K562 (cell line): ENCODE results near the gene ARIH1. TPM values are rescaled to one million over a fixed set of nuclear protein-coding genes. Genes with fewer than 3 reads are reported as not detected.

Source experiments
- CBFA2T2 ChIP-seq: fragments of 450-650 bp; conservative IDR thresholded peaks from 2 replicates; pipeline ENCODE4 v1.6.1; 2017; ENCODE audit warnings: mild to moderate bottlenecking
- CHD7 ChIP-seq: fragments of 200-600 bp; sonication (generic); IDR thresholded peaks from one replicate; pipeline ENCODE4 v1.6.1; 2012; ENCODE audit warnings: mild to moderate bottlenecking, low read depth, low read length, inconsistent platforms
- FOXP1 ChIP-seq: sonication (generic); formaldehyde crosslinking; IDR thresholded peaks from 2 replicates; pipeline ENCODE4 v1.8.0; 2022; ENCODE audit warnings: mild to moderate bottlenecking, missing genetic modification reagents
- GMEB1 ChIP-seq: fragments of 250-450 bp; sonication (Bioruptor Pico); IDR thresholded peaks from 2 replicates; pipeline ENCODE4 v1.4.0; 2020; ENCODE audit warnings: mild to moderate bottlenecking
- HCFC1 ChIP-seq: IDR thresholded peaks from 2 replicates; pipeline ENCODE4 v1.6.1; 2012; ENCODE audit warnings: low read depth, low read length, improper control_type of control experiment
- HIVEP1 ChIP-seq: fragments of 250-450 bp; sonication (Bioruptor Pico); IDR thresholded peaks from 2 replicates; pipeline ENCODE4 v1.4.0; 2020; ENCODE audit warnings: mild to moderate bottlenecking
- MIER1 ChIP-seq: fragments of 450-650 bp; IDR thresholded peaks from 2 replicates; pipeline ENCODE4 v1.6.1; 2016; ENCODE audit warnings: antibody characterized with exemption, mild to moderate bottlenecking, low read depth
- MXD1 ChIP-seq: fragments of 250-450 bp; sonication (Bioruptor Pico); IDR thresholded peaks from 2 replicates; pipeline ENCODE4 v1.8.0; 2021; ENCODE audit warnings: borderline replicate concordance, mild to moderate bottlenecking, moderate library complexity; ENCODE audit not compliant: poor library complexity, severe bottlenecking
- PCBP1 ChIP-seq: fragments of 200-400 bp; formaldehyde crosslinking; IDR thresholded peaks from 2 replicates; pipeline ENCODE4 v1.6.1; 2018; ENCODE audit warnings: mild to moderate bottlenecking, low read depth, low read length; ENCODE audit not compliant: poor library complexity, severe bottlenecking
- TCF7L2 ChIP-seq: fragments of 150-350 bp; IDR thresholded peaks from 2 replicates; pipeline ENCODE4 v1.6.1; 2016; ENCODE audit warnings: low read depth, mild to moderate bottlenecking, low read length, moderate library complexity
- TGIF2 ChIP-seq: sonication (generic); formaldehyde crosslinking; IDR thresholded peaks from 2 replicates; pipeline ENCODE4 v1.8.1; 2022; ENCODE audit warnings: mild to moderate bottlenecking, missing genetic modification reagents, moderate library complexity
- YBX1 ChIP-seq: fragments of 450-650 bp; IDR thresholded peaks from 2 replicates; pipeline ENCODE4 v1.7.1; 2016; ENCODE audit warnings: mild to moderate bottlenecking
- ZNF224 ChIP-seq: sonication (generic); formaldehyde crosslinking; IDR thresholded peaks from 2 replicates; pipeline ENCODE4 v1.8.0; 2022; ENCODE audit warnings: mild to moderate bottlenecking, missing genetic modification reagents
- ZNF354B ChIP-seq: fragments of 250-450 bp; sonication (Bioruptor Pico); IDR thresholded peaks from 2 replicates; pipeline ENCODE4 v1.4.0; 2020
- ZNF436 ChIP-seq: fragments of 250-450, 450-650 bp; sonication (Bioruptor Pico); formaldehyde crosslinking; IDR thresholded peaks from 2 replicates; pipeline ENCODE4 v1.7.0; 2020; ENCODE audit warnings: mild to moderate bottlenecking
- polyA plus RNA-seq, 8 experiments: library from polyadenylated mRNA; depleted of rRNA in 4 of 8; stranded (reverse) in 5 of 8; unstranded in 3 of 8; fragments of >200 nt; fragmentation: Nextera tagmentation in 2 of 8; fragmentation: Illumina TruSeq in 1 of 8; extraction: Ambion mirVana in 2 of 8; extraction: Trizol in 1 of 8; gene quantifications; 2 replicates each; pipeline versions ENCODE4 v1.2.1 to v1.2.3, GENCODE V29; 2011 to 2014; ENCODE audit warnings: inconsistent platforms in 1 of 8, missing spikeins in 1 of 8
- total RNA-seq, 7 experiments: library from RNA; depleted of rRNA in 6 of 7; stranded (reverse); fragments of >200 nt in 6 of 7; fragmentation: Illumina TruSeq in 2 of 7; extraction: Trizol in 2 of 7; gene quantifications; 2 replicates each; pipeline versions ENCODE4 v1.2.1 to v1.2.3, GENCODE V29; 2011 to 2021; ENCODE audit warnings: low replicate concordance in 1 of 7

ARIH1 gene
- total and polyA plus RNA-seq, 9 of the 15 experiments (the other 6 are each of a cell fraction or from before 2014, with no cell fraction given) = 17.7 to 125 (median 31.4) TPM

GRCh38 chr15:72474912-72475628 lies 940 bp downstream of the ARIH1 start (continued):
- TF ChIP-seq HIVEP1 (CRISPR knock-in tag) (no peak), ZNF224 (CRISPR knock-in tag) (no peak; the same call in 1 of the 2 replicates), TGIF2 (CRISPR knock-in tag) (no peak), ZNF354B (CRISPR knock-in tag) (no peak), PCBP1 (no peak), TCF7L2 (no peak), CBFA2T2 (no peak), GMEB1 (CRISPR knock-in tag) (peak; percentile 14; the same call in 1 of the 2 replicates), YBX1 (no peak), MIER1 (no peak), FOXP1 (CRISPR knock-in tag) (peak; percentile 45; the same call in 1 of the 2 replicates), ZNF436 (no peak), MXD1 (CRISPR knock-in tag) (no peak), HCFC1 (peak; percentile 20; the same call in 1 of the 2 replicates), CHD7 (no peak)
